Myocyte (in vitro differentiated cells): ENCODE results near the gene KYNU. TPM values are rescaled to one million over a fixed set of nuclear protein-coding genes. Genes with fewer than 3 reads are reported as not detected.
A peak's percentile ranks its signal among the peaks of the same experiment; 100 is the strongest.
"Not testable (repeated sequence)": the region's sequence is repeated elsewhere in the genome, so short reads cannot be mapped to it uniquely, and the experiment has no call there.

Source experiments
- DNase-seq: peaks from one replicate; pipeline ENCODE4 v3.0.0-alpha.2; 2012; ENCODE audit warnings: low read depth
- total RNA-seq: library from RNA; depleted of rRNA; stranded (reverse); fragments of >200 nt; gene quantifications from 2 replicates; pipeline ENCODE4 v1.2.3, GENCODE V29; 2014

The KYNU gene
- total RNA-seq, 1 donor from 2014 or later: 1.8 TPM

DNA sequence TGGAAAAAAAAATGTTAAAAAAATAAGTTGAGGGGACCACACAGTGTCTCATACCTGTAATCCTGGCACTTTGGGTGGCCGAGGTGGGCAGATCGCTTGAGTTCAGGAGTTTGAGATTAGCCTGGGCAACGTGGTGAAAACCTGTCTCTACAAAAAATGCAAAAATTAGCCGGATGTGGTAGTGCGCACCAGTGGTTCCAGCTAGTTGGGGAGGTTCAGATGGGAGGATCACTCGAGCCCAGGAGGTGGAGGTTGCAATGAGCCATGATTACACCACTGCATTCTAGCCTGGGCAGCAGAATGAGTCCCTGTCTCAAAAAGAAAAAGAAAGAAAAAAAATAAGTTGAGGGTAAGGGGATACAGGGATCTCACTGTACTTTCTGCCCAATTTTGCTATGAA lies 6.1 kb upstream of the KYNU start:
- DNase-seq: no peak

DNA sequence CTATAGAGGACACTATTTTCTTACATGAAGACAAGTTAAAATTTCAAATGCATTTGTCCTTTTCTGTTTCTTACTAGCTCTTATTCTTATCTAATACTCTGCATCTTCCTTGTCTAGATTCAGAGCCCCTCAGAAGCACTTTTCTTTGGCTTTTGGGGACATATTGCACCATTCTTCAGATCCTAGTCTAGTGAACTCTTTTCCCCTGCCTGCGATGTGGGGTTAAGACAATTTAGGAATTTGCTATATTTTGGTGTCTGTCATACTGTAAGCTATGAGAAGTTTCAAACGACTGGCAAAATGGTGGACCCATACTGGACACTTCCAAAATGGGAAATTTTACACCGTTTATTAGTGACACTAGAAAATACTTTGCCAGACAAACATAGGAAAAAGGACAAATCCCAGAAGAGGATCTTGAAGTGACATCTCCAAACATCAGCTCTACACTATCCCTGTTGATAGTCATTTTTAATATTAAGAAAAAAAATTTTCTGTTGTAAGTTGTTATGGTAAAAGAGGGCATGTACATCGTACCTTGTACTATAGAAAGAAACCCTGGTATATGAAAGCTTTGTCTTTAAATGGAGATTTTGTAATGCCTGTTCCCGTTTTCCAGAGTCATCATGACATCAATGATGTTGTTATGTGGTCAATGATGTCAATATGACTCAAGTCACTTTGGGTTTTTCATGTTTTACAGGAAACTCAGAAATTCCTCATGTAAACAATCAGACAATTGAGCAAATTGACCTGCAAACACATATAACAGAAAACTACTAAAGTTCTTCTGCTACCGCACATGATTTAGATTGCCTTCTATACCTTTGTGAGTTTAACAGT lies 4.4 kb upstream of the KYNU start:
- DNase-seq: no peak

DNA sequence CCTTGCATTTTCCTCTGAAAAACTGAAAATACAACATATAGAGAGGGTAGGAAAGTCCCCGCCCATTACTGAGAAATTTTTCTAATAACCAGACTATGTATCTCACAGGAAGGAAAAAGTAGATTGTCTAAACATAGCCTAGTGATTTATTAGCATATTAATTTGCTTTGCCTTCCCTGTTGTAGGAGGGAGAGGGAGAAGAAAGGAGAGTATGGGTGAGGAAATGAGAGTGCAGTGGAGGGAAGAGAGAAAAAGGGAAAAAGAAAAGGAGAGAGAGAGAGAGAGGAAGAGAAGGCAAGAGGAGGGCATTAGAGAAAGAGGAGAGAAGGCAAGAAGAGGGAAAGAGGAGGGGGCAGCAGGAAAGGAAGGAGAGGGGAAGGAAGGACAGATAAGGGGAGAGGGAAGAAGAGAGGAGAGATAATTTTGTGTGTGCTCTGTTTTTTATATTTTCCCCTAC lies 3.6 kb upstream of the KYNU start:
- no peak for DNase-seq

DNA sequence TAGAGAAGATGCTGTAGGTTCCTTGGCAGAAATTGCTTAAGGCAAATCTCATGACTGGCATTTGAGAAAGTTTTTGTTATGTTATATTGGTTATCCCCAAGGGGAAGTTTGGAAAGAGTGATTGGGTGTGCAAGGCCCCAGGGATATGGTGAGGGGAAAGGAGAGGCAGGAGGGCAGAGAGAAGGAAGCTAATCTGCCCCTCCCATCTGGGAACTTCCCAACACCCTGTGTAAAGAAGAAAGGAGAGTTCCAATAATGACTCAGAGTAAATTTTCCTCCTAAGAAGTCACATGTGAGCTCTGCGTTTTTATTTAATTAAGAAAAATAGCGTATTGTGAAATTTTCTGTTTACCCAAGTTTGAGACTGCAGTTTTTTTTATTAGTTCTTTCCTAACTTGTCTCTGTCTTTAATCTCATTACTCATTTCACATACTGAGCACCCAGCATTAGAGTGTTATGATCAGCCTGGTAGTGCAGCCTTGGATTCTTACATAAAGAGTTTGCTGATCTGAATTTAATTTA lies 3.1 kb upstream of the KYNU start:
- DNase-seq: peak; percentile 37

DNA sequence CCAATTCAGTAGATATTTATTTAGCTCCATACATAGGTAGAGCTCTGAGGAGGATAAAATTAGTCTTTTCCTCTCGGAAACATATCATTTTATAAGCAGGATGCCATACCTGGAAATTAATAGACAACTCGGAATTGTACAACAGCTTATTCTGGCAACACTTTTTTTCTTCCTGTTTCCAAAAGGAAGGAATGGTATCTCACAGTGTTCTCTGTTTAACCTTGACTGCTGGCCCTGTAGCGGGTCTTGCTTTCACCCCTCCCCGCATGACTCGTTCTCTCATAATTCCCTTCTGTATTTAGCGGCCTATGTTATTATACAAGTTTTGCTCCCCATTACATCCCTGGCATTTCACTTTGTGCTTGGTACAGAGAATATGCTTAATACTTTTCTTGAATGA lies 2.5 kb upstream of the KYNU start:
- no peak for DNase-seq

DNA sequence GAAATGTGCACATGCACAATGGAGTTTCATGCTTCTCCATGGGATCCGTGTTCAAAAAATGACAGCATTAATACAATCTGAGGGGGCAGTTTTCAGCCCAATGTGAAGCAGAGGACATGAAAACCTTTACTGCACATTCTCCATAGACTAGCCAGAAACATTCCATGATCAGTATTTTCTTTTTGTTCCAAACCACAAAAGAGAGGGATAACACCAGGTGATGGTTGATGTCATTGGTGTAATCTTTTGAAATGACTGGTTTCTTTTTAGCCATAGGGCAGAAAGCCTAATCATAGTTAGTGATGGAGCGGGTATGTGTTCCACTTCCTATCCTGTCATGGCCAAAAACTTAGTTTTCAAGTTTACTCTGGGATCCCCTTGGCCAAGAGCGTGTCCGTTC lies 1.8 kb upstream of the KYNU start:
- no peak for DNase-seq

DNA sequence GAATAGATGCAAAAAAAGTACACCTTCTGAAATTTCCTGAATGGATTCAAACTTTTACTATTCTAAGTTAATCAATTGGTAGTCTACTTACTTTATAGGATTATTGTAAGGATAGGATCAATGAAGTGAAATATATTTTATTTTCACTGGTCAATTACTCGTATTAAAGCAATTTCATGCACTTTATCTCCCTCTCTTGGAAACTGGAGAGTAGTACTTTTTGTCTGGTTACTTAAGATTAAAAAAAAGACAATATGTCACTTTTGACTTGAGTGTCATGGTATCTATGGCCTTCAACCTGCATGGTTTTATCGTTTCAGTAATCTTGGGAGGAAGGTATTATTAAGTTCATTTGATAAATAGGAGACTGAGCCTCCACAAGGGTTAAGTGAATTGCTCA lies 1.0 kb upstream of the KYNU start:
- no peak for DNase-seq

DNA sequence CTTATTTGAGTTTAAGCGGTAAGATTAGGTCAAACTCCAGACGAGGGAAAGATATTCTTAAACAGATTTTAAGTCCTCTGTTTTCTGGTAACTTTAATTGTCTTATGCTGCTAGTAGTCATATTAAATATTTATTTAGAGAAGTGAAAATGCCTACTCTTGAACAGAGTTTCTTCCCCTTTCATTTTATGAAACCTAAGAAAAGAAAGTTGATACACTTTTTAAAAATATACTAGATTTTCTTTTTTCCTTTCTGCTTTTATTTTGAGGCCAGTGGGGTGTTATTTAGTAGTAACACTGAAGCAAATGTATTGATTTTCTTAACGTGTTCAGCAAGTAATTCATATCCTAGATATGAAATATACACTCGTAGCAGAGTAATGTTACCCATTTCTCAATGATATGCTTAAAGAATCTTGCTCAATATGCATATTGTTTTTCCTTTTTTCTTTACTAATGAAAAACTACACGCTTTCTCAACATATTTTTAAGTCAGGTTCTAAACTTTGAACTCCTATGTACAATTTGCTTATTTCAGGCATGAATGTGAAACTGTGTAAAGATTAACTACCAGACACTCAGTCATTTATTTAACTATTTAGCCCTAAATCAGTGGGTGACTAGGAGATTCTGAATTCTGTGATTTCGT lies 691 bp downstream of the KYNU start:
- no peak for DNase-seq

DNA sequence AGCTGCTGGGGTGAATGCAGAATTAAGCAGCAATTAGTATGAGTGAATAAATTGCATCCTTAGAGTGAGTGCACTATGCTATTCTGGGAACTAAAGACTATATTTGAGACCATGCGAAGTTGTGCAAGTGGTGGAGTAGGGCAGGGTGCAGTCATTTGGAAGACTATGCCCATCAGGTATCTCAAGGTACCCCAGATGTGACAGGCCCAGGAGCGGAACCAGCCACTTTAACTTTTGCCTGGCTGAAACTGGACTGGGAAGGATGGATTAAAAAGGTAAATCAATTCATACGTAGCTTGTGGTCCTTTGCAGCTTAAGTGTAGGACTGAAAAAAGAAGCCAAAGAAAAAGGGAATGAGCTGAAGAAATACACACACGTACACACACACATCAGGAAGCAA lies 1.7 kb downstream of the KYNU start:
- DNase-seq: no peak

DNA sequence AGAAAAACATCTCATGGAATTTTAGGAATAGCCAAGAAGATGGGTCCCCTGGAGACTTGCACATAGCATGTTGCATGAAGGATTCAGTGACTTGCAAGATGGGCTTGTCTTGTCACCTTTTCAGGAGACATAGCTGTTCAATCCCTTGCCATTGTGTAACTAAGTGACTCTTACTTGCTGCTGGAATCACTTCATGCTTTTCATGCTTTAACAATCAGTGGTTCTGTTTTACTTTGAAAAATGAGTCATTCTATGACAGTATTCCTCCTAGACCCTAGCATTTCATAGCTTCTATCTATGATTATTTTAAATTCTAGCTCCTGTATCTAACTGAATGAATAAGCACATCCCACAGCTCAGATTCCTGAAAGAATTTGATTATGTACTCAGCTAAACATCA lies 2.8 kb downstream of the KYNU start:
- no peak for DNase-seq

DNA sequence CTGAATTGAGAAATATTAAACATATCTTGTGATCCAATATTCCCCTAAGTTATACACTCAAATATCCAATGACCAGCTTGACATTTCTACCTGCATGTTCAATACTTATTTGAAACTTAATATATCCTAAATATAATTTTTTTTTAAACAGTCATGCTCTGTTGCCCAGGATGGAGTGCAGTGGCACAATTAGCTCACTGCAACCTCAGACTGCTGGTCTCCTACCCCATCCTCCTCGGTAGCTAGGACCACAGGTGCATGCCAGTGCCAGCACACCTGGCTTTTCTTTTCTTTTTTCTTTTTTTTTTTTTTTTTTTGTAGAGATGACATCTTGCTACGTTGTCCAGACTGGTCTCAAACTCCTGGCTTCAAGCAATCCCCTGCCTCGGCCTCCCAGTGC lies 4.2 kb downstream of the KYNU start:
- no peak for DNase-seq

DNA sequence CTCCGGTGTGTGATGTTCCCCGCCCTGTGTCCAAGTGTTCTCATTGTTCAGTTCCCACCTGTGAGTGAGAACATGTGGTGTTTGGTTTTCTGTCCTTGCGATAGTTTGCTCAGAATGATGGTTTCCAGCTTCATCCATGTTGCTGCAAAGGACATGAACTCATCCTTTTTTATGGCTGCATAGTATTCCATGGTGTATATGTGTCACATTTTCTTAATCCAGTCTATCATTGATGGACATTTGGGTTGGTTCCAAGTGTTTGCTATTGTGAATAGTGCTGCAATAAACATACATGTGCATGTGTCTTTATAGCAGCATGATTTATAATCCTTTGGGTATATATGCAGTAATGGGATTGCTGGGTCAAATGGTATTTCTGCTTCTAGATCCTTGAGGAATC lies 5.0 kb downstream of the KYNU start:
- DNase-seq: not testable (repeated sequence)

DNA sequence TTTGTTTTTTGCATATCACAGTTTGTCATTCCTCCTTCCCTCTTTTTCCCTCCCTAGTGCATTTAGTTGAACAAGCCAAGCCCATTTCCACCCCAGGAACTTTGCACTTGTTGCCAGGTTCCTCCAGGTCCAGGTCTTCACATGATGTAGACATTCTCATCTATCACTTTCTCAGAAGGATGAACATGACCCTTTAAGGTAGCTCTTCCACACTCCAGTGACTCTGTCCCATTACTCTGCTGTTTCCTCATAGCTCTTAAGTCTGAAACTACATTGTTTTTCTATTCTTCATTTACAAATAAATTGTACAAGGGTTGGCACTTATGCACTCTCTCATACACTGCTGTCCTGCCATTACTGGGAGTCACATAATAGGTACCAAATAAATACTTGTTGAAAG lies 6.1 kb downstream of the KYNU start:
- DNase-seq: no peak

DNA sequence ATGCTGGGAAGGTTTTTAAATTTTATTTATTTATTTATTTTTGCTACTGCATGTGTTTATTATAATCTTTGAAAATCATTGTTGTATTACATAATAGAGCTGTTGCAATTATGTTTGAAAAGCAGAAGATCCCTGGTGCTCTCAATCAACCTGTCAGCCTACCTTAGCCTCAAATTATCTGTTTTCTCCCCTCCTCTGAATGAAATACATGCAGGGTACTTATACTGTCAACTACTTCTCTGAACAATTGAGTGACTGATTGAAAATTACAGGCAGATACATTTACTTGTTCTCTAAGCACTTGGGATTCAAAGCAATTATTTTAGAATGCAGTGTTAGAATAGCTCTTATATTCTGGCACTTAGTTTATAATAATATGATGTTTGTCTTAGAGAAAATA lies 8.1 kb downstream of the KYNU start:
- no peak for DNase-seq

DNA sequence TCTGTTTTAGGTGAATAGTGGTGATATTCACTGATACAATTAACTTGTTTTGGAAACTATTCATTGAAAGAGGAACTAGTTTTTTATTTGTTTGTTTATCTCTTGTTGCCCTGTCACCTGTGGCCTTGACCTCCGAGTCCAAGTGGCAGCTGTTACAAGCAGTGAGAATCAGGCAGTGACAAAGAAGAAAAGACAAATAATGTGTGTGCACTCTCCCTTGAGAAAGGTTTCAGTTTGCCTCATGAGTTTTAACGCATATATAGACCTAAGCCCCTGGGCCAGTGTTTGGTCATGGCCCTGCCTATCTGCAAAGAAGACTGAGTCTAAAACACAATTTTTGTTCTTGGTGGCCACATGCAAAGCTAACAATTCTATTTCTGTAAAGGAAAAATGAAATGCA lies 15.3 kb downstream of the KYNU start:
- no peak for DNase-seq

DNA sequence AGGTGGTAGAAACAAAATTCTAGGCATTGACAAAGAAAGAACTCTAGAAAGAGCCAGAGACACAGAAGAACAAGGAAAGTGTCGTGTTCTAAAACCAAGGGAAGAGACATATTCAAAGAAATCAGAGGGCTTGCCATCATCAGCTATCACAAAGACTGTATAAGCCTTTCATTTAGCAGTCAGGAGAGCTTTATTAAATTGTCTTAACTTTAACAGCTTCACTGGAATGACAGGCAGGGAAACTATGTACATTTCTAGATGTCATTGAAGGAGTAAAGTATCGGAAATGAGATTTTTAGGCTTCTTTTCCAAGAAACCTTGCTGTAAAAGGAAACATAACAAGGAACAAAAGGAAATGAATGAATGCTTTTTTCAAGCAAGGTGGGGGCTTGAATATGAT lies 15.8 kb downstream of the KYNU start:
- DNase-seq: no peak

DNA sequence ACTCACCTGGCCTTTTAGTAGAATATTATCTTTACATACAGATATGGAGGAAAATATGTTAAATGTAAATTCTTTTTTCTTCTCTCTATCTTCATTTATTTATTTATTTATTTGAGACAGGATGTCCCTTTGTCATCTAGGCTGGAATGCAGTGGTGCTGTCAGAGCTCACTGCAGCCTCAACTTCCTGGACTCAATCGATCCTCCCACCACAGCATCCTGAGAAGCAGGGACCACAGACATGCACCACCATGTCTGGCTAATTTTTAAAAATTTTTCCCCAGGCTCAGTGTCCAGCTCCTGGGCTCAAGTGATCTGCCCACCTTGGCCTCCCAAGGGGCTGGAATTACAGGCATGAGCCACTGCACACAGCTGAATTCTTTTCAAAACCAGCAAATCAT lies 20.3 kb downstream of the KYNU start:
- no peak for DNase-seq

DNA sequence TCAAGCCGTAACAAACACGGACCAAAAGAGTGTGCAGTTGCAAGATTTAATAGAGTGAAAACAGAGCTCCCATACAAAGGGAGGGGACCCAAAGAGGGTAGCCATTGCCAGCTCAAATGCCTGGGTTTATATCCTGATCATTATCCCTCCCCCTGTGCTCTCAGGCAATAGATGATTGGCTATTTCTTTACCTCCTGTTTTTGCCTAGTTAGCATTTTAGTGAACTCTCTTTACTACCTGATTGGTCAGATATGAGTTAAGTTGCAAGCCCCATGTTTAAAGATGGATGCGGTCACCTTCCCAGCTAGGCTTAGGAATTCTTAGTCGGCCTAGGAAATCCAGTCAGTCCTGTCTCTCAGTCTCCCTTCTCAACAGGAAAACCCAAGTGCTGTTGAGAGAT lies 22.9 kb downstream of the KYNU start:
- DNase-seq: not testable (repeated sequence)

DNA sequence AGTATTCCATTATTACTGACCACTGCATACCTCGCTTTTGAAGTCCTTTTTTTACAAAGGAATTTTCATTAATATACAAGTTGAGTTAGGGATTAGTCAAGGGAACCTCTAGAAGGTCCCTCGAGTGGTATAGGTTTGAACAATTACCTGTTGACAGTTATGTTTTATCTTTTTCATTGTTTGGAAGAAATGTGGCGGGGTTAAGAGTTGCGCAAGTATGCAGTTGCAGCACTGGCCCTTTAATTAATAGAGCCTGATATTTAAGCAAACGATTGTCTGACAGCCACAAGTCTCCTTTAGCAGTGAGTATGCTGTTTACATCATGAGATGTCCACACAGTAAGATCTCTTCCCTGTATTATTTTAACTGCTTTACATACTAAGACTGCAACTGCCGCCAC lies 24.3 kb downstream of the KYNU start:
- DNase-seq: no peak

DNA sequence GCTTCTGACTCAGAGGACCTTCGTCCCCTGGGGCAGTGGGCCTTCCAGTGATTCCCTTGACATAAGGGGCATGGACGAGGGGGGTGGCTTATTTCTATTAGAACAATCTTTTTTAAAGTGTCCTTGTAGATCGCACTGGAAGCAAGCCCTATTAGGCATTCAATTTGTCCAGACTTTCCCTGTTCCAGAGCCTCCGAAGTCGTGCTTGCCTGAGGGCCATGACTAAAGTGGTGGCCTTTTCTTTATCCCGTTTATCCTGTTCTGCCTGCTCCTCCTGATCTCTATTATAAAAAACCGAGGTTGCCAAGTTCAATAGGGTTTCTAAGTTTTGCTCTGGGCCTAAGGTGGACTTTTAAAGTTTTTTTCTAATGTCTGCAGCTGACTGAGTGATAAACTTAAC lies 26.3 kb downstream of the KYNU start:
- DNase-seq: not testable (repeated sequence)

DNA sequence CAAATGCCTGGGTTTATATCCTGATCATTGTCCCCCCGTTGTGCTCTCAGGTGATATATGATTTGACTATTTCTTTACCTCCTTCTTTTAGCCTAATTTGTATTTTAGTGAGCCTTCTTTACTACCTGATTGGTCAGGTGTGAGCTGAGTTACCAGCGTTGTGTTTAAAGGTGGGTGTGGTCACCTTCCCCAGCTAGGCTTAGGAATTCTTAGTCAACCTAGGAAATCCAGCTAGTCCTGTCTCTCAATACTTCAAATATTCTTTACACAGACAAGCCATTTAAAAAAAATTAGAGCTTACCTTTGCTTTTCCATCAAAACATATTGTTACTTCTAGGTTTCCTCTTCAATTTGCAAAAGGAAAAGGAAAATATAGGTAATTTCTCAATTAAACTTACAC lies 30.2 kb downstream of the KYNU start:
- no peak for DNase-seq

DNA sequence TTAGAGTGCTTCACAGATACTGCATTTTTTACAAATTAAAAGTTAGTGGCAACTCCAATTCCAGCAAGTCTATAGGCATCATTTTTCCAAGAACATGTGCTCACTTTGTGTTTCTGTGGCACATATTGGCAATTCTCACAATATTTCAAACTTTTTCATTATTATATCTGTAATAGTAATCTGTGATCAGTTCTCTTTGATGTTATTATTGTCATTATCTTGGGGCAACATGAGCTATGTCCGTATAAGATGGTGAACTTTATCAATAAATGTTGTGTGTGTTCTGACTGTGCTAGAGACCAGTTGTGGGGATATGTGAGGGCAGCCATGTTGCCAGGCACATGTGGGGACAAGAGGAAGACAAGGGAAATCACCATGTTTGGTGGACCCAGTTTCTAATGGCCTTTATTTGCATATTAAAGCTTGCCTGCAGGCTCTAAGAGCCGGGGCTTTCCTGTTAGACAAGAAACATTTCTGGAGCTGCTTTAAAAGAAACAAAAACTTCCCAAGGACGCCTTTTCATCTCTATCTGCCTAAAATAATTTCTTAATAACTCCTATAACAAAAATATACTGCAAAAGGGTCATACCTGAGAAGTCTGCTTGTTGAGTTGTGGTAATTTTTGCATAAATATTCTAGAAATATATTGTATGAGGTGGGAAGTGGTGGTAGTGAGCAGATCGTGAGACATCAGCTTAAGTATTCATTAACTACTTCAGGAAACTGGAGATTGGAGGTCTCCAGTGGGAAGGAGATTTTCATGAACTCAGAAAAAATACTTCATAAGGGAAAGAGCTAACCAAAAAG lies 37.2 kb downstream of the KYNU start:
- no peak for DNase-seq
